Kidney capillary endothelial cell (primary cell): ENCODE data around the gene MTUS2.

ENCODE experiments used
- DNase-seq: peaks from one replicate; pipeline ENCODE4 v3.0.0-alpha.2; 2018; ENCODE audit warnings: low spot score

Gene MTUS2

GRCh38 chr13:29526741-29527140 is 706.6 kb downstream of the MTUS2 start:
- no peak for DNase-seq

GRCh38 chr13:29527511-29527910 is 707.4 kb downstream of the MTUS2 start:
- DNase-seq, result no peak

DNA sequence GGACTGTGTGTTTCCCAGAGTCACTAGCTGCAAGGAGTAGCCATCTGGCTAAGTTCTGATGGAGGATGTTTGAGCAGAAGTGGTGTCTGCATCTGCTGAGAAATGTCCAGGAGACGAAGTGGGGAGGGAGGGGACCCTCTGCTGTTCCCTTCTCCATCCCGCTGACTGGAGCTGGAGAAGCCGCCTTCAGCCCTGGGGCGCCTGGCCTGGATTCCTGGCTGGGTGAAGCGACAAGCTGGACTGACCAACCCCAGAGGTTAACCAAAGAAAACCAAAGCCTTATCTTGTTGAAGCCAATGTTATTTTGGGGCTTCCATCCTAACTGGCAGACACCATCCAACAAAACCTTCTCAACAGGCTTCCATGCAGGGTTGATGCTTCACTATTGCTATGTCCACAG is 707.8 kb downstream of the MTUS2 start:
- no peak for DNase-seq

GRCh38 chr13:29529754-29530153 is 709.6 kb downstream of the MTUS2 start:
- DNase-seq, result no peak

DNA sequence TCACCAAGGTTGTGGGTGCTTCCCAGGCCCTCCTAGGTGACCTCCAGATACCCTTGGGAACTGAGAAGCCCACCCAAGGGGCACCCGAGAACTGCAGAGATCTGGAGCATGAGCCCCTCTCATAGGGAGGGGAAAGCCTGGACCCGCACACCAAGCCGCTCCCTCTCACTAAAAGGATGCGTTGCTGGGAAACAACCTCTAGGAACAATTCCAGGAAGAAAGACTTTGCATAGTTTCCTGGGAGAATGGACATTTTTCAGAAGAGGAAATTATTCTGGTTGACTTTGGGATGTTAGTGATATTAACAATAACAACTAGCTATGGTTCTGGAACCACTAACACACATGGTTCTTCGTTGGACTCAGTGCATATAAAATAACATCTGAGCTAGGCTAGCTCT is 710.8 kb downstream of the MTUS2 start:
- no peak for DNase-seq

GRCh38 chr13:29532116-29532515 is 712.0 kb downstream of the MTUS2 start:
- DNase-seq, result no peak

- DNase-seq, result no peak
These were observed 712.7 kb downstream of the MTUS2 start for GRCh38 chr13:29532821-29533220.

DNA sequence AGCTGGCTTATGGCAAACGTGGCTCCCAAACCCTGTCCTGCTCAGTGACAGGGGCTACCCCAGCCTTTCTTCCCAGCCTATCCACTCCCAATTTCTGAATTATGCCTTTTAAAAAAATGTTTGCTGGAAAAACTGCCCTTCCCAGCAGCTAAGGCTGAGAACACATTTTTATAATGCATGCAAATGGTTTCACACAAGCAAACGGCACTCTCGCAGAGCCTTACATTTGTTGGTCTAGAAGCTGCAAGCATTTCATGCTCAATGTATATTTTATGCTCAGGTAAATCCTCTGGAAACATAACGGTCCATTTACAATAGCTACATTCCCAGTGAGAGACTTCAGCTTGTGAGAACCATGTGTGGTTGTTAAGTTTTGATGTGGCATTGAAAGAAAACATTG is 713.9 kb downstream of the MTUS2 start:
- no peak for DNase-seq

- no peak for DNase-seq
These were observed 715.8 kb downstream of the MTUS2 start for GRCh38 chr13:29535663-29536655.

GRCh38 chr13:29536853-29537252 is 716.7 kb downstream of the MTUS2 start:
- DNase-seq, result no peak

GRCh38 chr13:29537736-29538651 is 717.9 kb downstream of the MTUS2 start:
- peak; percentile 24 for DNase-seq

- no peak for DNase-seq
These were observed 718.5 kb downstream of the MTUS2 start for GRCh38 chr13:29538652-29539040.

DNA sequence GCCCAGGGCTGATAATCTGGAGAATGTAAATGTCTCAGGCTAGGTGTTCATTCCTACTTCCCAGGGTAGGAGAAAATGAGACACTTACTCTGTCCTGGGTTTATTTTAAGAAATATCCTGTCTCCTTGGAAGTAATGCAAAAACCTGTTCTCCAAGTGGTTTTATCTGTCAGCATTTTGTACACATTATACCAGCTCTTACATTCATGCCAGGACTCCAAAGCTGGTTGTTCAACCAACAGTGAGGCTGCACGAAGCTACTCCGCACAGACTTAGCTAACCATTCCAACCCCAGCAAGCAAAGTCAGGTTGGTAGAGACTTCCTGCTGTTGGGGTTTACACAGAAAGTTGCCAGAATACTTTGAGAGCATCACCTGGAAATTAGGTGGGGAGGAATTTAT is 719.7 kb downstream of the MTUS2 start:
- no peak for DNase-seq

GRCh38 chr13:29540334-29540733 is 720.2 kb downstream of the MTUS2 start:
- DNase-seq, result no peak

DNA sequence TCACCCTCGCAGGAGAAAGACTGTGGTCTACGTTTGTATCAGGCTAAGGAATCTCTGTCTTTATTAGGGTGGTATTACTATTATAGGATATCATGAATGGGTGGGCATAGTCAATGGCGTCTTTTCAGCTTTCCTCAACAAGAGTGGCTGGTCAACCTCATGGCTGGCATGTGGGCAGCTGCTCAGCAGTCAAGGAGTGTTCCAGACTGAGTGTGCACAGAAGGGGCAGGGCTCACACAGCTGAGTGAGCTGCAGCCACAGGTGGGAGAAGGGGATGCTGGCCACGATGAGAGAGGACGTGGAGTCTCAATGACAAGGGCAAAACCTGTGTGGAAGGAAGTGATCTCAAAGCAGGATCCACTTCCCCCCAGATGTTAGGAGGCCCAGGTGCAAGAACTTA is 720.7 kb downstream of the MTUS2 start:
- no peak for DNase-seq

GRCh38 chr13:29541400-29541799 is 721.3 kb downstream of the MTUS2 start:
- no peak for DNase-seq

DNA sequence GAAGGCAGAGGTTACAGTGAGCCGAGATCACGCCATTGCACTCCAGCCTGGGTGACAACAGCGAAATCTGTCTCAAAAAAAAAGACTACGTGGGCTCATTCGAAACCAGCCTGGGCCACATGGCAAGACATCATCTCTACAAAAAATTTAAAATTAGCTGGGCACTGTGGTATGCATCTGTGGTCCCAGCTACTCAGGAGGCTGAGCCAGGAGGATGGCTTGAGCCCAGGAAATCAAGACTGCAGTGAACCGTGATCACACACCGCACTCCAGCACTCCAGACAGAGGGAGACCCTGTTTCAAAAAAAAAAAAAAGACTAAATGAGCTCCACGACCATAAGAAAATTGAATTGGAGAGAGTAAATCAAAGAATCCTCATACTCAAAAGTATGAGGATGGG is 722.2 kb downstream of the MTUS2 start:
- DNase-seq, result no peak

DNA sequence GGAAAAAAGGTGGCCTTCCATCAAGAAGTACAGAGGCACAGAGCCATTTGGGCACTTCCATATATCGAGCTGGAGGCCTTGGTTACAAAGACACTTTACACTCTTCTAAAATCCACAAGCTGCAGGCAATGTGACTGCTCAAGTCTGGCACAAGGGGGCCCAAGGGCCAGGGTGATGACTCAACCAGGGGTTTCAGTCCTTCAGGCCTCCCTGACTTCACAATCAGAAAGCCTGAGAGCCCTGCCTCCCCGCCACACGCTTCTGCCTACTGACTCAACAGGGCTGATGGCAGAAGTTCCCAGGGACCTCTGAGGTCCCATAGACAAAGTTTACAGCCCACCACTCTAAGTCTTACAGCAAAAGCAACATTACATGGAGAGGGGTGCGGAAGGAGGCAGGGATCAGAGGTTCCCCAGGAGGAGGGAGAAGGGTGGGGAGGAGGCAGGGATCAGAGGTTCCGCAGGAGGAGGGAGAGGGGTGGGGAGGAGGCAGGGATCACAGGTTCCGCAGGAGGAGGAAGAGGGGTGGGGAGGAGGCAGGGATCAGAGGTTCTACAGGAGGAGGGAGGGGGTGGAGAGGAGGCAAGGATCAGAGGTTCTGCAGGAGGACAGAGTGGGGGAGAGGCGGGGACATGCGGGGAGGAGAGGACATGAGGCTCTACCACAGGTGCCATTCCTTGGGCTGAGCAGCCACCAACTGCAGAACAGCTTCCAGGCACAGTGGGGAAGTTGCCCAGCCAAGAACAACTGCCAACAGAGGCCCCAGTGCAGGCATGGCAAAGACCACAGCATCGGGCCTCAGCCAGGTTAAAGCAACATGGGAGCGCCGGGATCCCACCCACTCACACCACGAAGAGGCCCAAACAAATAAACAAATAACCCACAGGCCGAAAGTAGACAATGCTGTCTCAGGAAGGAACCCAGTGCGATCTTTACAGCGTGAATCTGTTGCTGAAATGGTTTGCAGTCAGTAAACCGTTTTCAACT is 723.4 kb downstream of the MTUS2 start:
- DNase-seq, result no peak

DNA sequence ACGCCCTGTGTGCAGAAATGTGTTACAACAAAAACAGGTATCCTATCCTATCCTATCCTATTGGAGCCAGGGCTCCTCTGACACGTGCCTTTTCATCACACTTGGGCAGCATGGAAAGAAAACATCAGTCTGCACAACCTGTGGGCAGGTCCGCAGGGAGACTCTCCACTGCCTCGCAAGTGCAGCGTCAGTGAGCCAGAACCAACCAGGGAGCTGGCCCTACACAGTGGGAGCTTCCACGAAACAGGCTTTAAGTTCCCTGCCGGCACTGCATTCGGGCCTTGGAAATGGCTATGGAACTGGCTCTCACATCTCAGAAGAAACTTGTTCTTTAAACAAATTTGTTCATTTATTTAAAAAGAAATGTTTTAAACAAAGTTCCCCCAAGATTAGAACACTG is 725.8 kb downstream of the MTUS2 start:
- DNase-seq, result no peak

DNA sequence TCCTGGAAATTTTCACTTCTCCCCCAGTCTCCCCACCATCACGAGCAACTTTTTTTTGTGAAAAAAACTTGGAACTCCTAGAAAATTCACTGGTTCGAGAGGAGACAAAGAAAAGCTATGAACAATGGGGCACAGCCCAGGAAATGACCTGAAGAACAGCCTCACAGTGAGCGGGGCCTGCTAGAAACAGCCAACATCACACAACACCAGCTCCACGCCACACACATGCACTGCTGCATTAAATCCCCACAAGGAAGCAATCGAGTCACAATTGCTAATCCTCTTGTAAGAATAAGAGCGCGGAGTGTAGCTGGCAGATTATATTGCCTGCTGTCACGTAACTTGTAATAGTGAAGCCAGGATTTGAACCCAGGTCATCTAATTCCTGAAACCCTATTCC is 726.5 kb downstream of the MTUS2 start:
- peak; percentile 51 for DNase-seq

GRCh38 chr13:29547153-29547552 is 727.0 kb downstream of the MTUS2 start:
- peak; percentile 30 for DNase-seq

GRCh38 chr13:29548722-29549121 is 728.6 kb downstream of the MTUS2 start:
- no peak for DNase-seq
